Keratinocyte (primary cell): ENCODE results near the gene WNK2. TPM values are rescaled to one million over a fixed set of nuclear protein-coding genes. Genes with fewer than 3 reads are reported as not detected.

Experiments used
- DNase-seq: peaks from one replicate; pipeline ENCODE4 v3.0.0-alpha.2; 2011; ENCODE audit warnings: low read depth, missing footprints, low spot score
- FAIRE-seq: peaks from 2 replicates; lab custom pipeline; 2011; peaks lifted over from hg19 to GRCh38; lab: Jason Lieb, UNC
- H2AFZ ChIP-seq: 2 replicates; pipeline ENCODE4 v1.6.0; 2012; ENCODE audit warnings: low read length, control low read depth, inconsistent platforms; ENCODE audit not compliant: control insufficient read depth
- H3K27ac ChIP-seq: 2 replicates; pipeline ENCODE4 v1.5.1; 2011; ENCODE audit warnings: low read length; ENCODE audit not compliant: control insufficient read depth, insufficient read depth
- H3K27me3 ChIP-seq: 3 replicates; pipeline ENCODE4 v1.6.0; 2011; ENCODE audit warnings: low read length; ENCODE audit not compliant: control insufficient read depth, insufficient read depth; ENCODE audit errors: extremely low read depth
- H3K36me3 ChIP-seq, 2 experiments: 2 replicates in 1 of 2; 3 replicates in 1 of 2; pipeline ENCODE4 v1.5.1; 2011; ENCODE audit warnings: low read length in 2 of 2, mild to moderate bottlenecking in 1 of 2; ENCODE audit not compliant: control insufficient read depth in 2 of 2, insufficient read depth in 2 of 2; ENCODE audit errors: extremely low read depth in 1 of 2
- H3K4me1 ChIP-seq: 3 replicates; pipeline ENCODE4 v1.5.1; 2011; ENCODE audit warnings: low read length; ENCODE audit not compliant: control insufficient read depth, insufficient read depth; ENCODE audit errors: extremely low read depth
- H3K4me2 ChIP-seq: 3 replicates; pipeline ENCODE4 v1.6.0; 2011; ENCODE audit warnings: low read depth, low read length; ENCODE audit not compliant: control insufficient read depth, insufficient read depth; ENCODE audit errors: extremely low read depth
- H3K4me3 ChIP-seq, 3 experiments: fragments of 200-600 bp in 1 of 3; sonication (generic) in 1 of 3; 2 replicates in 2 of 3; 3 replicates in 1 of 3; pipeline ENCODE4 v1.5.1; 2011 to 2016; ENCODE audit warnings: low read length in 3 of 3, mild to moderate bottlenecking in 3 of 3, control low read depth in 2 of 3, inconsistent platforms in 1 of 3, low read depth in 1 of 3, mixed read lengths in 1 of 3, mixed run types in 1 of 3, moderate library complexity in 1 of 3; ENCODE audit not compliant: control insufficient read depth in 2 of 3, insufficient read depth in 2 of 3; ENCODE audit errors: extremely low read depth in 1 of 3
- H3K79me2 ChIP-seq: 2 replicates; pipeline ENCODE4 v1.6.0; 2012; ENCODE audit warnings: low read length; ENCODE audit not compliant: control insufficient read depth, insufficient read depth
- H3K9ac ChIP-seq: 3 replicates; pipeline ENCODE4 v1.6.0; 2011; ENCODE audit warnings: low read length; ENCODE audit not compliant: control insufficient read depth, insufficient read depth; ENCODE audit errors: extremely low read depth
- H3K9me1 ChIP-seq: 3 replicates; pipeline ENCODE4 v1.6.0; 2011; ENCODE audit warnings: low read length; ENCODE audit not compliant: control insufficient read depth, insufficient read depth; ENCODE audit errors: extremely low read depth
- H3K9me3 ChIP-seq: 2 replicates; pipeline ENCODE4 v1.5.1; 2012; ENCODE audit warnings: low read depth, low read length; ENCODE audit not compliant: control insufficient read depth
- H4K20me1 ChIP-seq: 3 replicates; pipeline ENCODE4 v1.6.0; 2011; ENCODE audit warnings: low read length; ENCODE audit not compliant: control insufficient read depth, insufficient read depth; ENCODE audit errors: extremely low read depth
- CTCF ChIP-seq, 3 experiments: IDR thresholded peaks in 1 of 3; conservative IDR thresholded peaks in 1 of 3; optimal IDR thresholded peaks in 1 of 3; 2 replicates in 2 of 3; 3 replicates in 1 of 3; pipeline versions ENCODE3 to v1.5.1; 2011; ENCODE audit warnings: low read length in 3 of 3, mild to moderate bottlenecking in 3 of 3, moderate library complexity in 2 of 3, control low read depth in 1 of 3, inconsistent platforms in 1 of 3; ENCODE audit not compliant: insufficient read depth in 2 of 3; ENCODE audit errors: extremely low read depth in 1 of 3
- EZH2 ChIP-seq: IDR thresholded peaks from one replicate; pipeline ENCODE4 v1.6.1; 2012; ENCODE audit warnings: inconsistent platforms, mild to moderate bottlenecking, low read length, moderate library complexity
- dilution Hi-C: fragments of 300-500 bp; cut with MboI; formaldehyde crosslinking; loops from one replicate; pipeline ENCODE4 v1.7.0; 2020; ENCODE audit warnings: low sequenced_read_pairs; ENCODE audit not compliant: extremely low pct_ligation_motif_present
- polyA plus RNA-seq, 5 experiments: library from polyadenylated mRNA; depleted of rRNA in 3 of 5; stranded (reverse) in 3 of 5; stranded (forward) in 1 of 5; unstranded in 1 of 5; fragments of >200 nt; gene quantifications; 1 replicate in 1 of 5; 2 replicates in 3 of 5; 3 replicates in 1 of 5; pipeline versions ENCODE4 v1.2.1 to v1.2.3, GENCODE V29; 2011 to 2012; ENCODE audit warnings: missing spikeins in 2 of 5, low read depth in 1 of 5, low replicate concordance in 1 of 5

The WNK2 gene
- polyA plus RNA-seq, 1 donor (not counting 4 experiments of a cell fraction or from before 2014, with no cell fraction given): not detected

- no peak overlapping the region for H3K4me3 ChIP-seq
- no peak overlapping the region for H3K27ac ChIP-seq
- dilution Hi-C loops: no loop called here
- H3K4me1 ChIP-seq: no peaks in the 10 kb centered on the region
- no peaks in the 10 kb centered on the region for H3K9me3 ChIP-seq
- no peaks in the 10 kb centered on the region for H3K27me3 ChIP-seq
- H3K4me2 ChIP-seq: no peak overlapping the region
- FAIRE-seq (no peak), DNase-seq (no peak)
- H2AFZ ChIP-seq: no peak overlapping the region
- no peak overlapping the region for H3K9ac ChIP-seq
- no peaks in the 10 kb centered on the region for H4K20me1 ChIP-seq
- no peaks in the 10 kb centered on the region for H3K79me2 ChIP-seq
- TF ChIP-seq EZH2: no peak
- TF ChIP-seq CTCF (optimal IDR thresholded peaks at IDR 0.05 in 1 of 3, IDR thresholded peaks at IDR 0.05 in 1 of 3, conservative IDR thresholded peaks at IDR 0.05 in 1 of 3; ENCODE audit: extremely low read depth in 1 of 3, insufficient read depth in 2 of 3, low read length in 3 of 3): no peak
- no peaks in the 10 kb centered on the region for H3K36me3 ChIP-seq
- no peaks in the 10 kb centered on the region for H3K9me1 ChIP-seq
These were observed 27.7 kb downstream of the WNK2 start for GRCh38 chr9:93211654-93212001.

- Histone ChIP-seq H3K36me3 (no peaks in the 10 kb centered on the region), H3K4me1 (no peaks in the 10 kb centered on the region), H3K4me2 (no peak overlapping the region), H3K9ac (no peak overlapping the region), H3K79me2 (no peaks in the 10 kb centered on the region), H3K27me3 (no peaks in the 10 kb centered on the region), H3K9me1 (no peaks in the 10 kb centered on the region), H3K27ac (no peak overlapping the region), H4K20me1 (no peaks in the 10 kb centered on the region), H2AFZ (no peak overlapping the region), H3K4me3 (no peak overlapping the region), H3K9me3 (no peaks in the 10 kb centered on the region)
- DNase-seq (no peak), FAIRE-seq (no peak)
- TF ChIP-seq EZH2: no peak
- no peak for TF ChIP-seq CTCF (optimal IDR thresholded peaks at IDR 0.05 in 1 of 3, IDR thresholded peaks at IDR 0.05 in 1 of 3, conservative IDR thresholded peaks at IDR 0.05 in 1 of 3; ENCODE audit: extremely low read depth in 1 of 3, insufficient read depth in 2 of 3, low read length in 3 of 3)
- dilution Hi-C loops: no loop called here
These were observed 28.5 kb downstream of the WNK2 start for GRCh38 chr9:93212409-93212808.
